22Rv1 (cell line): Measurements from ENCODE around the gene AFF1.
"Not testable (repeated sequence)": the region's sequence is repeated elsewhere in the genome, so short reads cannot be mapped to it uniquely, and the experiment has no call there.

Experiments
- H3K27ac ChIP-seq: fragments of 450-650 bp; 2 replicates; pipeline ENCODE4 v1.5.1; 2017
- CTCF ChIP-seq: fragments of 450-650 bp; IDR thresholded peaks from 2 replicates; pipeline ENCODE4 v1.5.1; 2017; ENCODE audit warnings: mild to moderate bottlenecking
- ZFX ChIP-seq: fragments of 450-650 bp; IDR thresholded peaks from 2 replicates; pipeline ENCODE4 v1.6.1; 2017; ENCODE audit warnings: antibody characterized with exemption, borderline replicate concordance

The AFF1 gene

GRCh38 chr4:87134122-87134521 is 199.3 kb downstream of the AFF1 start:
- TF ChIP-seq CTCF (no peak), ZFX (no peak)
- no peak overlapping the region for H3K27ac ChIP-seq

GRCh38 chr4:87141428-87141827 is 206.6 kb downstream of the AFF1 start:
- no peak overlapping the region for H3K27ac ChIP-seq
- TF ChIP-seq ZFX = no peak
- no peak for TF ChIP-seq CTCF

DNA sequence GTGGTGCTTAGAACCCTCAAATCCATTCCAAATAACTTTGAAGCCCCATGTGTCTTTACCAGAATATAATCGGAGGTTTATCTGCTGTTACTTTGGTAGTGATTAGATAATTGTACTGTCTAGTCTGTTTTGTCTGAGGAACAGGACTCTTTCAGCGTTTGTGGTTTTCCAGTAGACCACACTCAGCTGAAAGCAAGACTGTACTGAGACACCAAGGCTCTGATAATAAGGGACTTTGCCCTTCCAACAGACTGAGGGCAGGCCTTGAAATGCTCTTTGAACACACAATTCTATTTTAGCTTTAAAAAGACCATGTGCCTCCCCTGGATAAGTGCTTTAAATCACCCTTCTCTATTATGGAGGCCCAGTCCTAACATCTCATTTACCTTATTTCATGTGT is 209.5 kb downstream of the AFF1 start:
- TF ChIP-seq ZFX = no peak
- no peak for TF ChIP-seq CTCF
- H3K27ac ChIP-seq = no peak overlapping the region

- not testable (repeated sequence) for H3K27ac ChIP-seq
These were observed 211.1 kb downstream of the AFF1 start for GRCh38 chr4:87145934-87146333.

- H3K27ac ChIP-seq = no peak overlapping the region
- TF ChIP-seq CTCF = no peak
These were observed 212.3 kb downstream of the AFF1 start for GRCh38 chr4:87147116-87147515.

DNA sequence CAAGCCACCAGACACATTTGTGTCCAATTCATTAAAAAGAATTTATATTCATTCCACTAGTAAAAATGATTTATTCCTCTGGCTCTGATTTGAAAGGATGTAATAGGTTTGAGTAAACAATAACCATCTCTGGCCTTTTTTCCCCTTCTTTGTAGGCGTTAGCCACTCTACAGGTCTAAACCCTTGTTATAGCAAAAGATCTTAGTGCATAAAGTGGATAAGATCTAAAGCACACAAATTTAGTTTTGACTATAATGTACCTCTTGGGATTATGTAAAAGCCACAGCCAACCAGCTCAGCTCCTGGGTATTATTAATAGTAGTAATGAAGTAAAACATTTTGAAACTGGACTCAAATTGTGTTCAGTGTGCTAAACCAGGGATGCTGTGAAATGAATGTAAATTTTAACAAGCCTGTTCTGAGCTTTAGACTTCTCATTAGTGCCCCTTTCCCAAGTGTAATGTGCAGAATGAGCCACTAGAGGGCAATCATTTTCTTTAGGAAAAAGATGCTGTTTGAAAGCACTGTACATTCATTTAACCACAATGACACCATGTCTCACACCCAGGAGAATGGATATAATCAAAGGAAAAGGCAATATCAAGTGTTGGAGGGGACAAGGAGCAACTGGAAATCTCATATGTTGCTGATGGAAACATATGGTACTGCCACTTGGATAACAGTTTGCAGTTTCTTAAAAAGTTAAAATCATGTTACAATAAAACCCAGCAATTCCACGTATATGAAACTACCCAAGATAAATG is 215.9 kb downstream of the AFF1 start:
- TF ChIP-seq ZFX = no peak
- TF ChIP-seq CTCF = peak; percentile 87
- H3K27ac ChIP-seq = no peak overlapping the region

- TF ChIP-seq ZFX = no peak
- TF ChIP-seq CTCF = no peak
- no peak overlapping the region for H3K27ac ChIP-seq
These were observed 216.9 kb downstream of the AFF1 start for GRCh38 chr4:87151730-87152129.
